GM21723 (cell line): ENCODE measurements around the gene PDE2A.

Experiments
- ATAC-seq: cut with Tn5 transposase; IDR thresholded peaks from one replicate; pipeline ENCODE4 v1.9.1; 2021; ENCODE audit warnings: mild to moderate bottlenecking, moderate library complexity; ENCODE audit not compliant: unreplicated experiment

Gene PDE2A

DNA sequence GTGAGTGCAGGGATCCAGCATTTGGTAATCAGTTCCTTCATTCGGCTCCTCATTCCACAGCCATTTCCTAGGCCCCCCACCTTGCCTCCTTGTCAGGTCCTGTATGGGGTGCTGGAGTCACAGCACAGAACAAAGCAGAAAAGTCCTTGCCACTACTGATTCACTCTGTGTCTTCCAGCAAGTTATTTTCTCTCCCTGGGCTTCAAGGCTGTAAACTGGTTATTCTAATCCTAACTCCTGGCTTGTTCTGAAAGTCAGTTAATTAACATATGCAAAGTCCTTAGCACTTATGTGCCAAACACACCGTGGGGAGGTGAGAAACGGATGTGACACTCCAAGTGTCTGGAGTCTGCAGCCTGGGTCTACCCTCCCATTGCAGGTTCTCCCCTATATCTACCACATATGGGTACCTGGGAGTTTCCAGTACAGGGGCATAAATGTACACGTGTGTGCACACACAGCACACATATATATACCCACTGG lies 30.6 kb upstream of the PDE2A start:
- ATAC-seq = no peak

DNA sequence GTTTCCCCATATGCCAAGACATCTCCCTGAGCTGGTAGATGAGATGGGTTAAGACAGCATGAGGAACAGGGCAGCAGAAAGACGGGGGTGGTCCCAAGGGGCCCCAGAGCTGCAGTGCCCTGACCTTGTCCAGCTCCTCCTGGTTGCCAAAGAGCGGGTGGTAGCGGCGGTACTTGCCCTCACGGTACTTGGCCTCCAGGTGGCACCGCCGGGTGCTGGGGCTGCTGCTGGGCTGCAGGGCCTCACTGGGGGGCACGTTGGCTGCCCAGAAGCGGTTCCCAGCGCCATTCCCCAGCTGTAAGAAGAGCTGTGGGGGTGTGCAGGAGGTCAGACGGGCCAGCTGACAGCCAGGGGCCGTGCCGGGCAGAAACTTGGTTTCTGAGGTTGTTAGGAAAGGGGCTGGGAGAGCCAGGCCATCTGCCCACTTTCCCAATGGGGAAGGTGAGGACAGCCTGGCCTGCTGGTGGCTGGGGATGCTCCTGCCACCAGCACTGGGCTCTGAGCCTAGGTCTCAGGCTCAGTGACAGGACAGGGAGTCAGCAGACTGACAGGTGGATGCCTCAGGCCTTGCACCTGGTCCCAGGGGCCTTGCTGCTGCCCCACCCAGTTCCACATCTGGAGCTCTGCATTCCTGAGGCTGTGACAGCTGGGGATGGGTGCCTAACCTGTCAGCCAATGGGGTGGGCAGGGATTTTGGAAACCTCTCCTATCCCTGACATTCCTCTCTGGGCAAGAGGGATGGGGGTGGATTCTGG lies 30.0 kb upstream of the PDE2A start:
- ATAC-seq = no peak

DNA sequence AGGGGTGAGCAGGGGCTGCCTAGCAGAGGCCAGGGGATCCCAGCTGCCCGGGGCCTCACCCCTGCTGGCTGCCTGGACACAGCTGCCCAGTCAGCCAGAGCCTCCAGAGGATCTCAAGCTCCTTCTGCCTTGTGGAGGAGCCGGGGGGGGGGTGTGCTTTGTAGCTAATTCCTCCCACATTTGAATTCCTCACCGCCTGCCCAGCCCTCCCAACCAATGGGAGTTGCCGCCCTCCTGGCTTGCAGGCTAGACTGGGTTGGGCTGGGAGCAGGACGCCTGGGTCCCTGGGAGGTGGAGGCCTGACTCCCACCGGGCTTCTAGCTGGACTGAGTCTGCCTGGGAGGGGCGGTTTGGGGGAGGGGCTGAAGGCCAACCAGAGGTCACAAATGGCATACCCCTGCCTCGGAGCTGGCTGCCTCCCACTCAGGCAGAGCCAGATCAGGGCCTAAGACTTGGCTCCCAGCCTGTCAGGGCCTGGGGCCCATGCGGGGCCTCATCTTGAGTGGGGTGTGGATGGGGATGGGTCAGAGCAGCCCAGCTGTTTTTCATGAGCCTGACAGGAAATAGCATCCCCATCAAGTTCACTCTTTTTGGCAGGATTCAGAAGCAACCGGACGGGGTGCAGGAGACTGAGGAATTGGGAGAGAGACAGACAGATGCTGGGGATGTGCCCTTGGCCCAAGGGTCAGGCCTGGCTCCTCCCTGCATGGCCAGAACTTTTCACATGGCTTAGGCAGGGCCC lies 29.2 kb upstream of the PDE2A start:
- ATAC-seq = no peak

DNA sequence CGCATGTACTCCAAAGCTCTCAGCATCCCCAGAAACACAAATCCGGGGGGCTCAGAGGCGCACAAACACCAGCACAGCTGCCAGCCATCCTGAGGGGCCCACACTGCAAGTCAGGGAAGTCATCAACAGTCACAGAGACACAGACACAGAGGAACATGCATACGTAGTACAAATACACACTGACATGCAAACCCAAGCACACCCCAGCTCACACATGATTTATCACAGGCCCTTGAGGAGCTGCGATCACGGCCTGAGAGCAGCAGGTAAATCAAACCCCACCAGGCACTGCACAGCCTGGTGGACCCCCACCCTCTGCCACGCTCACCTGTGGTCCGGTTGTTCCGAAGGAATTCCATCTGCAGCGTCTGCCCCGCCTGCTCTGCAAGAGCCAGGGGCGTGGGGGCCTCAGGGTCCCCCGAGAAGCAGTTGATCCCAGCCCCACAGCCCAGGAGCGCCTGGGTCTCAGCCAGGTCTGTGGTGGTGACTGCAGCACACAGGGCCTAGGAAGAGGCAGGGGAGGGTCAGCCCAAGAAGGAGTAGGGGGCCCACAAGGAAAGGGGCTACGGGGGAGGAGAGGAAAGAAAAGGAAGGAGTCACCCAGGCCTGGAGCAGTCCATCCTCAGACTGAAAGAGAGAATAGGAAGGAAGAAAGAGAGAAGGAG lies 28.5 kb upstream of the PDE2A start:
- no peak for ATAC-seq

DNA sequence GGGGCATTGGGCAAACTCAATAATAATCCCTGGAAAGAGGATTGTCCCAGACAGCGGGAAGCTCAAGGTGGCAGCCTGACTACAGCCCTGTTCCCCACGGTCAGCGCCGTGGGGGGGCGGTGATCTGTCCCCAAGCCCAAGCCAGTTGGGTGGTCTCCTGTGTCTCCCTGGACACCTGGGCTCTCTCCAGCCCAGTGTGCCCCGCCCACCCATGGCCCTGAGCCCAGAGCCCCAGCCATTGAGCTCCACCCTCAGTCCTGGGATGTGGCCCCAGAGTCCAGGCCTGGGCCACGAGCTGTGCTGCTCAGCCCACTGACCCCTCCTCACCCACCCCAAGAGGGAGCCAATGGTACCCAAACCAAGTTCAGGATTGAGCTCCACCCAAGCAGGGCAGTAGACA lies 27.9 kb upstream of the PDE2A start:
- no peak for ATAC-seq

DNA sequence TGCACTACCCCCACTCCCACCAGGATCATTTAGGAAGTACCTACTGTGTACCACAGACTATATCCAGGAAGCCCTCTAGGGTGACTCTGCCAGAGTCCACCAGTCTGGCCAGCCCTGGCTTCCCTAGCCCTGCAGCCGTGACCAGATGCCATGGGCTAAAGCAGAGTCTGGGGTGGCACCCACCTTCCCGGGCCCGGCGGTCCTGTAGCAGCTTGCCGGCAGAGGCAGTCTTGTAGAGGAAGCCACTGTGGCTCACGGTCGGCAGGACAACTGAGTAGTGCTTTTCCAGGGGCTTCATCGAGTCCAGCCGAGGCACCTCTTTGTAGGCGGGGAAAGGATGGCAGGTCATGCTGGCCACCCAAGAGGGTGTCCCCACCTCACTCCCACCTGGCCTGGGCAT lies 27.2 kb upstream of the PDE2A start:
- no peak for ATAC-seq

DNA sequence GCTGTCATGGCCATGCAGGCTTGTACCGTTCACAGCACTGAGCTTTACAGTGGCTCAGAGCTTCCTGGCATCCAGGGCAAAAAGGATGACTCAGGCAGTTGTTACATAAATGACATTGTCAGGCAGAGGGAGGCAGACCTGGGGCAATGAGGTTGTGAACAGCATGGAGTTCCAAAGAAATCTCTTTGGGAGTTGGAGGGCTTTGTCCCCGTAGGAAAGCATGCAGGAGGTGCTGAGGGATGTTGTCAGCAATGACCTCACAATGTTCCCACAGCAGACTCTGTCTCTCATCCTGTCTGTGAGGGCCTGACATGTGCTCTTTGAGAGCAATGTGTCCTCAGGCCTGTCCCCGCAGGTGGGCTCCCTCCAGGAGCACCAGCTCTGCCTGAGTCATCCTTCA lies 25.9 kb upstream of the PDE2A start:
- no peak for ATAC-seq

DNA sequence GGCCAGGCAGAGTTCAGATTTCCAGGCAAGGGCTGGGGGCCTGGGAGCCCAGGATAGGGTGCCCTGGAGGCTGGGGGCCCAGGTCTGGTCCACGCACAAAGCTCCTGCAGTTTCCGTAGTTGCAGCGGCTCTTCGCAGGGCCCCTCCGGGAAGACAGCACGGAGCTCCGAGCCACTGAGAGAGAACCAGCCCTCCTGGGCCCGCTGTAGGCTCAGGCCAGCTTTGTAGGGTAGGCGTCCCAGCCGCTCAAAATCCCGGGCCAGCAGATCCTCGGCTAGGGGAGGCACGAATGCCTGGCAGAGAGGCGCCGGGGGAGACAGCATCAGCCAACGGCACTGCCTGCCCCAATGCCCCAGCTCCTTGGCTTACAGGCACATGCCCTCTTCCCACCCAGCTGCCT lies 23.6 kb upstream of the PDE2A start:
- no peak for ATAC-seq

DNA sequence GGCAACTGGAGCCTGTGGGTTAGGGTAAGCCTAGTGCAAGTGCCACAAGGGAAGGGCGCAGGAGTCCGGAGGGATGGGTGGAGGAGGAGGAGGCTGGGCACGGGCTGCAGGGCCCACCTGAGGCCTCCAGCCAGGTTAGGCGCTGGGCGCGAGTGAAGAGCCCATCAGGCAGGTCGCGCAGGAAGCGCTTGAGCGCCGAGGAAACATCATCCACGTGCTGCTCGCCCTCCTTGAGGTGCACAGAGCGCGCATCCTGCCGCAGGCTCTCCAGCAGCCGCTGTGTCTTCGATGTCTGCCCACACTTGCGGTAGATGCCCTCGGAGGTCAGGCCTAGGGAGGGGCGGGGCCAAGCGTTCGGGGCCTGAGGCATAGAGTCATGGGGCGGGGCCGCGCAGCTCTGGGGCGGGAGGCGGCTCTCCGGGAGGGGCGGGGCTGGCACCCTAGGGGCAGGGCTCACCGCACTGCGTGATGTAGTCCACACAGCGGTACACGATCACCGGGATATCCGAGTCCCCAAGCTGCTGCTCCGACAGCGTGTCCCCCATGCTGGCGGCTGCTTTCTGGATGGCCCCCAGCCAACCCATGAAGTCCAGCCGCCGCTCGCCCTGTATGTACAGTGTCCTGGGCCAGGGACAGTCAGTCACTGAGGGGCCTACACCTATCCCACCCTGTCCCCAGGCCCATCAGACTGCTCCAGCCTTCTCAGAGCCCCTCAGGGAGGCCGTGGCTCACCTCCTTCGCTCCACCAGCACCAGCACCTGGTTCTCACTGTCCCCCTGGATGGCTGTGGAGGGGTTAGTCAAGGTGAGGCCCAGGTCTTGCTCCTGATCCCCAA lies 22.9 kb upstream of the PDE2A start:
- ATAC-seq = no peak

DNA sequence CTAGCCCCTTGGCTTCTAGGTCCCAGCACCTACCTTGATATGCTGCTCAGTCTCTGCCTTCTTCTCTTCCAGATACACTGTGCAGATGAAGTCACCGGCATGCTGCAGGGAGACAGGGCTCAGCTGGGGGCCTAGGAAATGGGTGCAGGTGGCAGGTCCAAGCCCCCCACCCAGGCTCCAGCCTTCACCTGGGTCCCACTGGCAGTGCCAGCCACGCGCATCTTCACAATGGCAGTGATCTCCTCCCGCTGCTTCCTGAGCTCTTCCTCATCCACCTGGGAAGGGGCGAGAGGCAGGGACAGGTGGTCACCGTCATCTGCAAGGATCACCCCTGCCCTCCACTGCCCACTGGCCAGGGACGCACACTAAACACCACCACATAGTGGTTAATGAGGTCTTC lies 21.1 kb upstream of the PDE2A start:
- no peak for ATAC-seq

DNA sequence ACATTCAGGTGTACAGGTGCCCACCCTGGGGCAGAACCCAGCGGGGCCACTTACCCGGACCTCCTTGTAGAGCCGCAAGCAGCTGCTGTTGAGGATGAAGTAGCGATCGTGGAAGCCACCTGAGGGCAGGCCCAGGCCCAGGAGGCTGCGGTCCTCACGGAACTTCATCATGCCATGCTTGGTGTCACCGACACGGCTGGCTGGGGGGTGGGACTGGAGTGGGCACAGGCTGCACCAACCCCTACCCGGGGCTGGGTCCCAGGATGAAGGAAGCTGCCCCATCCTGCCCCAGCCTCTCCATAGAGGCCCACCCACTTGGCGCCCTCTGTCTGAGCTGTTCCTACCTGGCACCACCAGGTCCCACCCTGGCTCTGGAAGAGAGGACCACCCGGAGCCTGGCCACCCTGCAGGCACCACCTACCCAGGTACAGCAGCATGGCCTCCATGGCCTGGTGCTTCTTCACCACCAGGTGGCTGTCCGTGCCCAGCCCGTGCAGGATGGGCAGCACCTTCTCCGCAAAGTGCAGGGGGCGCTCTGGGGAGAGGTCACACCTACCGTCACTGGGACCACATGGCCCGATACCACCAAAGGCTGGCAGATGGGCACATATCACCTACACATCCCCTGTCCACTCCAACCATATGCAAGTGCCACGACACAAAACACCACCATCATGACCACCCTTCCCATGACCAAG lies 19.2 kb upstream of the PDE2A start:
- no peak for ATAC-seq

DNA sequence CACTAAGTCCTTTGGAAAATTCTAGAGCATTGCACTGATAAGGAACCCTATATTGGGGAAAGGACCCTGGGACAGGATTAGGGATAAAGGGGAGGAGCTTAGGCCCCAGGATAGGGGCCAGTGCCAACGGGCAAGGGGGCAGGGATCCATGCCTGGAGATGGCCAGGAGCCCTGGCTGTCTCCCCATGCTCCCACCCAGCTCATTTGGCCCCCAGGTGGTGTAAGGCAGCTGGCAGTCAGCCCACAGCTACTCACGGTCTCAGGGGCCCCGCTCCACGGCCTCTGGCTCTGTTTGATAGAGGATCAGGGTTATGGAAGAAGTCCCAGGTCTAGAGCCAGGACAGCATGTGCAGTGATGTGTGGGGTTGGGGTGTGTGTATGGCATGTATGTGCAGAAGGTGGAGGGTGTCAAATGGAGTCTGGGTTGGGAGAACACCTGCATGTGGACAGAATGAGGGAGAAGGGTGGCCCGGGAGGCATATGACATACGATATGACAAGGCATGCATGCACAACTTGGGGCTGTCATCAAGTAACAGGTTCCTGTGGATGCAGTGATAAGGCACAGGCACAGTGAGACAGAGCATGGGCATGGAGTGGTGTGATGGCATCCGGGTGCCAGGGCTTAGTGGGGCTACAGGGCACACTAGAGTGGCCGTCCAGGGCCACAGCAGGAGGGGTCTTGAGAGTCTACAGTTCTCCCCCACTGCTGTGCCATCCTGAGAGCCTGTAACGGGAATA lies 18.4 kb upstream of the PDE2A start:
- no peak for ATAC-seq

DNA sequence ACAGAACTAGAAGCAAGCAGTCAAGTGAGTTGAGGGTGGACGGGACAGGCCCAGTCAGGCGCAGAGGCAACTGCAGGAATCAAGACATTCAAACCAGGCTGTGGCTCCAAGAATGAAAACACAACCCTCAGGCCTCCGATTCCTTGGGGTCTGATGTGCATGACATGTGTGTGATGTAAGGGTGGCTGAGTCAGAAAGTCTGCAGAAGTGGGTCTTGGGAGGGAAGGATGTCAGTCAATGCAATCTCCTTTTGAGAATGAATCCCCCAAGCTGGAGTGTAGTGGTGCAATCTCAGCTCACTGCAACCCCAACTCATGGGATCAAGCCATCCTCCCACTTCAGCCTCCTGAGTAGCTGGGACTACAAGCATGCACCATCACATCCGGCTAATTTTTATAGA lies 15.9 kb upstream of the PDE2A start:
- no peak for ATAC-seq

DNA sequence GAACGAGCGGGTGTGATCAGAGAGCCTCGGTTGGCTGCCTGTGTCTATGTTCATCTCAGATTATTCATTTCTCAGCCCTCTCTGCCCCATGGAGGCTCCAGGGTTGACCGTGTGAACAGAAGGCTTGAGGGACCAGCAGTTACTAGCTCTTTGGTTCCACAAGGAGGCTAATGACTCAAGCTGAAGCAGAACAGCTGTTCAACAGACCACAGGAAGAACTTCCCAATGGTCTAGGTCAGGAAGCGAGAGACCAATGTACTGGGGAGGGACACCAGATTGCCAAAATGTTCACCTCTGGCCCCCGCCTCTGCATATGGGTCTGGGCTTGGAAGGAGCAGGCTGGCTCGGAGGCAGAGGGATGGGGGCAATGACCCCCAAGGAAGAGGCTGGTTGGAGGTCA lies 14.7 kb upstream of the PDE2A start:
- no peak for ATAC-seq

DNA sequence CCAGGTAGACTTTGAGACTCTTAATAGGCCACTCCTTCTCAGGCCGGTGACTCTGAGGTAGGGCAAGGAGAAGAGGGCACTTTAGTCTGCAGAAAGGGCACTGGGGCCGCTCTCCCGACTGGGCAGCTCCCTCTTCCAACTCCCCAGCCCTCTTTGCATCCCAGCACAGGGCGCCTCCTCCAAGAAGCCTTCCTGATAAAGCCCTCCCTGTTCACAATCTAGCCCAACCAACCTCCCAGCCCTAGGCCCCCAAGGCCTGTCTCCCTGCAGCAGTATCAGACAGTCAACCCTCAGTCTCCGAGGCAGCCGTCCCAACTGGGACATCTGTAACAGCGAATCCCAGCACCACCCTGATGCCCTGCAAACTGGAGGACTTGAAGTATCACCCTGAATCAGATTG lies 14.3 kb upstream of the PDE2A start:
- ATAC-seq = no peak

DNA sequence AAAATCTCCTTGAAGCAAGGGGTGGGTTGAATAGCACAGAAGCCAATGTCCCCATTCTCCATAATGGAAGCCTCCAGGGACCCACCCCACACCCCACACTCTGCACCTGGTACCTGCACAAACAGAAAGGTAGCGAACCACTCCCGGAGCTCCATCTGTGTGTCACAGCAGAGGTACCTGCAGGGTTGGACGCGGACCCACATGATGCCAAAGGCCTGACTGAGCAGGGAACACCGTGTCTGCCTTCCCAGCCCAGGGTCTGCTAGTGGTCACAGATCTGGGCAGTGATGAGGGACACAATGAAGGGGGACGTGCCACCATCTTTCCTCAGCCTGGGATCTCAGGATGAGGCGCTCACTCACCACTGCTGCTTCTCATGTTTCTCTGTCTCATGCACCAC lies 13.1 kb upstream of the PDE2A start:
- ATAC-seq = no peak

DNA sequence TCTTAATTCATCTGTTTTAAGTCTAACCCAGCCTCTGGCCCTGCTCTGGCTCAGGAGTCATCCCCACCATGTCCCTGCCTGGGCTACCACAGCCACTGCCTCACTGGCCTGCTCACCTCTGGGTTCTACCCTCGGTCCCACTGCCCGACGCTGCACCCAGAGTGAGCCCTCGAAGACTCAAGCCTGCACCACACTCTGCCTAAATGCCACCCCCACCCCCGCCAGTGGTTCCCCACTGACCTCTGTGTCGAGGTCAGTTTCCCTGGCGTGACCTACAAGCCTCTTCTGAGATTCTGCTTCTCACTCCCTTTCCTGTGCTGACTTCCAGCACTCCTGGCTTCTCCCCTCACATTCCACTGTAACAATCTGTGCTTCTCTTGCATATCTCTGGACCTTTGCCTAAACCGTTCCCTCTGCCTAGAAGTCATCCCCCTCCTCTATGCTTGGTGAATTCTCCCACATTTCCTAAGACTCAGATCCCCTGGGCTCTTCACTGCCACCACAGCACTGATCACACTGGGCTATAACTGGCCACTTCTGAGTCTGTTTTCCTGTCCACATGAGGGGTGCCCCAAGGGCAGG lies 12.5 kb upstream of the PDE2A start:
- ATAC-seq = no peak

DNA sequence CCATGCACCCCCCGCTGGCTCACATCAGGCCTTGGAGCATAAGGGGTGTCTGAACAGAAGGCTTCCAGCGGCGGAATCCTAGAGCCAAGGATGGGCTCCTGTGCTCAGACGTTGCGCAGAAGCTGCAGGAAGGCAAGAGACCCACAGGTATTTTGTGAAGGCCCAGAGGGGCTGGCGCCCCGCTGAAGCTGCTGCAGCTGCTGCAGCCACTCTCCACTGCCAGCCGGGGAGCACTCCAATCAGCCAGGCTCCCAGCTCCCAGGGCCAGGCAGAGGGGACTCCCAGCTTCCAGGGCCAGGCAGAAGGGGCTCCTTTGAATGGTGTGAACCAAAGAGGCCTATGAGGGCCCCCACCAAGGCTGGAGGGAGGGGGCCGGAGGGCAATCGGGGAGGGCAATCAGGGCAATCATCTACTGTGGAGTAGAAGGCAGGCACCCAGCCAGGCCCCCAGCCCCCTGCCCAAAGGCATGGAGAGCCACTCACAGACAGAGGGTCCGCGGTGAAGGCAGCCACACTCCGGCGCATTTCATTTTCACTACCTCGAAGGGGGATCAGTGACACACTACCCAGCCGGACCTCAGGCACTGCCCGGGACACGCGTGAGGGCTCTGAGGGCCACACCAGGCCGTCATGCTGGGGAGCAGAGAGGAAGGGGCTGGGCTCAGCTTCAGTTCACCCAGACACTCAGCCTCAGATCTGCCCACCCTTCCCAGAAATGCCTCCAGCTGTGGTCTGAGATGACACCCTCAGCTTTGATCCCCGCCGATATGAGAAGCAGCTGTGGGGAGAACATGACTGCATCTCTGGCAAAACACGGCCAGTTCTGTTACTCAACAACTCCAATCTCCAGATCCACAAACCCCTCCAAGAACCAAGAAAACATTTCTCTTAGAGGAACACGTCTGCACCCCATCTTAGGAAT lies 11.6 kb upstream of the PDE2A start:
- no peak for ATAC-seq
